ENCODE measurements around the gene UQCRH.

Gene UQCRH

DNA sequence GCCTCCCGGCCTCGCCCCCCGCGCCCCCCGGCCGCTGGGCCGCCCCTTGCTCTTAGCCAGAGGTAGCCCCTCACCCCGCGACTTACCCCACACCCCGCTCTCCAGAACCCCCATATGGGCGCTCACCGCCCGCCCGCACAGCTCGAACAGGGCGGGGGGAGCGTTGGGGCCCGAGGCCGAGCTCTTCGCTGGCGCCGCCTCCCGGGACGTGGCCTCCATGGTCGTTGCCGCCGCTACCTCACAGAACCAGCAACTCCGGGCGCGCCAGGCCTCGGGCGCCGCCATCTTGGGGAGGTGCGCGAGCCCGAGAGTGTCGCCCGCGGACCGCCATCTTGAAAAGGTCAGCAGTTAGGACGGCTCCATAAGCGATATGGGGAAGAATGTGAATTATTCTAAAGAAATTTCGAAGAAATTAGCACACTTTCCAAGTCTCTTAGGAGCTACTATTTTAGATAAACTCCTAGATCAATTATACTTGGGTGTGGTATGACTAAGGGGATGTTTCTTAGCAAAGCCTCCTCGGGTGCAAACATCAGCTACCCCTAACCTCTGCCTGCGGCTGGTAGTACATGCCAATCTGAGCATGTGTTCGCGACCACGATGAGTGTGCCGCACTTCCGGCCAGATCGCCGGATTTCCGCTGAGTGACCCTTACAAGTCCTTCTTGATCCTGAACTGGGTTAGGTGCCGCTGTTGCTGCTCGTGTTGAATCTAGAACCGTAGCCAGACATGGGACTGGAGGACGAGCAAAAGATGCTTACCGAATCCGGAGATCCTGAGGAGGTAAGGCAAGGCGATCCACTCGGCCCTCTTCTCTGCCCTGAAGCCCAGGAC, at the start of gene UQCRH, which contains the start of gene LRRC41:
Gene UQCRH, plus strand, starts transcription at position 661 of the 834 bp plus-strand sequence. Its CDS starts 69 bp downstream, at position 730.
Gene LRRC41, minus strand, starts transcription at position 579 of the 834 bp plus-strand sequence. Its CDS starts 294 bp downstream, at position 285.
- peak within 1 kb of the TSS; percentile 91 for H3K4me3 ChIP-seq (ENCODE audit: low read depth, low read length)
- TF ChIP-seq, protein P1, sequence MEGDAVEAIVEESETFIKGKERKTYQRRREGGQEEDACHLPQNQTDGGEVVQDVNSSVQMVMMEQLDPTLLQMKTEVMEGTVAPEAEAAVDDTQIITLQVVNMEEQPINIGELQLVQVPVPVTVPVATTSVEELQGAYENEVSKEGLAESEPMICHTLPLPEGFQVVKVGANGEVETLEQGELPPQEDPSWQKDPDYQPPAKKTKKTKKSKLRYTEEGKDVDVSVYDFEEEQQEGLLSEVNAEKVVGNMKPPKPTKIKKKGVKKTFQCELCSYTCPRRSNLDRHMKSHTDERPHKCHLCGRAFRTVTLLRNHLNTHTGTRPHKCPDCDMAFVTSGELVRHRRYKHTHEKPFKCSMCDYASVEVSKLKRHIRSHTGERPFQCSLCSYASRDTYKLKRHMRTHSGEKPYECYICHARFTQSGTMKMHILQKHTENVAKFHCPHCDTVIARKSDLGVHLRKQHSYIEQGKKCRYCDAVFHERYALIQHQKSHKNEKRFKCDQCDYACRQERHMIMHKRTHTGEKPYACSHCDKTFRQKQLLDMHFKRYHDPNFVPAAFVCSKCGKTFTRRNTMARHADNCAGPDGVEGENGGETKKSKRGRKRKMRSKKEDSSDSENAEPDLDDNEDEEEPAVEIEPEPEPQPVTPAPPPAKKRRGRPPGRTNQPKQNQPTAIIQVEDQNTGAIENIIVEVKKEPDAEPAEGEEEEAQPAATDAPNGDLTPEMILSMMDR (IDR thresholded peaks at IDR 0.05; ENCODE audit: control insufficient read depth, extremely low read depth, insufficient read depth): 0 out of 2 replicates have a peak, but pooled peaks have one; percentile 8
- DNase-seq (ENCODE audit: low read depth): peak; percentile 98

GRCh38 chr1:46254668-46255067, 48.8 kb upstream of the UQCRH start:
- DNase-seq (ENCODE audit: low read depth): no peak
- H3K4me3 ChIP-seq (ENCODE audit: low read depth, low read length): no peak overlapping the region
- TF ChIP-seq, protein P1 (IDR thresholded peaks at IDR 0.05; ENCODE audit: control insufficient read depth, extremely low read depth, insufficient read depth): no peak

DNA sequence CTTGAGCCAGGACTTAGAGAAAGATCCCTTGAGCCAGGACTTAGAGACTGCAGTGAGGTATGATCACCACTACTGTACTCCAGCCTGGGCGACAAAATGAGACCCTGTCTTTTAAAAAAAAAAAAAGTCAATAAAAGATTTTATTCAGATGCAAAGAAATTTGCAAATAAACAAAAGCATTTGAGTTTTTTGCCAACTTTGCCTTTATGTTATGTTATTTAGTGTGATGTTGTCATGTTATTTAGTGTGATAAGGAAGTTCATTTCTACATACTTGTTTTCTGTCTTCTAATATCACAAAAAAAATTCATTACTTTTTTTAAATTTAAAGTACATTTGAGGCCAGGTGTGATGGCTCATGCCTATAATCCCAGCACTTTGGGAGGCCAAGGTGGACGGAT, 47.0 kb upstream of the UQCRH start:
- TF ChIP-seq, protein P1 (IDR thresholded peaks at IDR 0.05; ENCODE audit: control insufficient read depth, extremely low read depth, insufficient read depth): no peak
- H3K4me3 ChIP-seq (ENCODE audit: low read depth, low read length): no peak overlapping the region
- no peak for DNase-seq (ENCODE audit: low read depth)

DNA sequence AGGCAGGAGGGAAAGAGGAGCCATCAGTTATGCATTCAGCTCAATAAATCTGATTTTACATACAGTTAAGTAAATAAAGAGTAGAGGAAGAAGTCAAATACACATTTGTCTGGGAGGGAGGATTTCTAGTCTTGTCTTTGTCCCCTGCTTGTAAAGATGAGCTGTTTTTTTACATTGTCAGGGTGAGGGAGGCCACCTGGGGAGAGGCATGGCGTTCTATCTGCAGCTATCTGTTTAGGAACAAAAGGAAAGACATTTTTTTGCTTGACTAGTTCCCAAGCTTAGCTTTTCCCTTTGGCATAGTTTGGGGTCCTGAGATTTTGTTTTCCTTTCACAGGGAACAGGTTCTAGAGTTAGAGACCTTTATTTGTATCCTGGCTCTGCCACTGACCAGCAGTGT, 41.0 kb upstream of the UQCRH start:
- TF ChIP-seq, protein P1 (IDR thresholded peaks at IDR 0.05; ENCODE audit: control insufficient read depth, extremely low read depth, insufficient read depth): no peak
- no peak overlapping the region for H3K4me3 ChIP-seq (ENCODE audit: low read depth, low read length)
- no peak for DNase-seq (ENCODE audit: low read depth)

- TF ChIP-seq, protein P1 (IDR thresholded peaks at IDR 0.05; ENCODE audit: control insufficient read depth, extremely low read depth, insufficient read depth): no peak
- no peak overlapping the region for H3K4me3 ChIP-seq (ENCODE audit: low read depth, low read length)
- DNase-seq (ENCODE audit: low read depth): no peak
Observed at GRCh38 chr1:46263146-46263545, 40.4 kb upstream of the UQCRH start.

GRCh38 chr1:46268578-46268977, 34.9 kb upstream of the UQCRH start:
- TF ChIP-seq, protein P1 (IDR thresholded peaks at IDR 0.05; ENCODE audit: control insufficient read depth, extremely low read depth, insufficient read depth): no peak
- H3K4me3 ChIP-seq (ENCODE audit: low read depth, low read length): no peak overlapping the region
- no peak for DNase-seq (ENCODE audit: low read depth)

Measured in LNCaP clone FGC (cell line).